VCaP (cell line): ENCODE data around the gene RAPGEF5.

Source experiments
- H3K27ac ChIP-seq: fragments of 450-650 bp; 2 replicates; pipeline ENCODE4 v1.5.1; 2017
- CTCF ChIP-seq: fragments of 450-650 bp; conservative IDR thresholded peaks from 2 replicates; pipeline ENCODE4 v1.5.1; 2017; ENCODE audit warnings: mild to moderate bottlenecking, moderate library complexity

RAPGEF5 gene

DNA sequence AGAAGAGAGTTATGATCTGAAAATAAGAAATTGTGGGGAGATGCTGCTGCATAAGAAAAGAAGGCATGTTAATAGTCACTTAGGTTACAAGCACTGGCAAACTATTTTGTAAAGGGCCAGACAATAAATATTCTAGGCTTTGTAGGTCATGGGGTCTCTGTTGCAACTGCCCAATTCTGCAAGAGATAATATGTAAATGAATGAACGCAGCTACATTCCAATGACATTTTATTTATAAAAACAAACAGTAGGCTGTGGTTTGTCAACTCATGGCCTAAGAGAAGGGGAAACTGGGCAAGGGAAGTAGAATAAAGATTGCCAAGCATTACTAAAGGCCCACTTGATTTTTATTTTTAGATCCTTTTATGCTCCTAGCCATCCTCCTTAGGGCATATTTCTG, 133.1 kb downstream of the RAPGEF5 start:
- TF ChIP-seq CTCF = no peak
- H3K27ac ChIP-seq = no peak overlapping the region

- TF ChIP-seq CTCF = no peak
These were observed 136.0 kb downstream of the RAPGEF5 start for GRCh38 chr7:22220941-22221340.

GRCh38 chr7:22219739-22220493, 137.0 kb downstream of the RAPGEF5 start:
- H3K27ac ChIP-seq = no peak overlapping the region
- TF ChIP-seq CTCF = no peak

More at GRCh38 chr7:22220941-22221340, 136.0 kb downstream of the RAPGEF5 start:
- H3K27ac ChIP-seq = no peak overlapping the region

DNA sequence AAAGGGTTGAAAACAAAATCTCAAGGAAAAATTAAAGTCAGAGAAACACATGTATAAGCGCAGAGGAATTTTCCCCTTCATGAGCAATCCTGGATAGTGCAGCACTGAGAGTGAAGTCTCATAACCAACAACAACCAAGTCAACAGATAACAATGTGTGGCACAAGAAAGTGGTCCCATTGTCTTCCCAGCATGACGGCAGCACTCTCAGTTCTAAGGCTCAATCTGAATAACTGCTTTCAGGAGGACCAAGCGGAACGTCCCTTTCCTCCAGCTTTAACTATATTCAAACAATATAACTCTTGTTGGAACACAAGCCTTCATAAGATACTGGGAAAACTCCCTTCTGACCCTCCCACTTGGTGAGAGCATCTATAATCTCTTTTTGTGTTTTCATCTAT, 137.9 kb downstream of the RAPGEF5 start:
- H3K27ac ChIP-seq = no peak overlapping the region
- no peak for TF ChIP-seq CTCF

- no peak for TF ChIP-seq CTCF
- no peak overlapping the region for H3K27ac ChIP-seq
These were observed 140.0 kb downstream of the RAPGEF5 start for GRCh38 chr7:22216832-22217475.

DNA sequence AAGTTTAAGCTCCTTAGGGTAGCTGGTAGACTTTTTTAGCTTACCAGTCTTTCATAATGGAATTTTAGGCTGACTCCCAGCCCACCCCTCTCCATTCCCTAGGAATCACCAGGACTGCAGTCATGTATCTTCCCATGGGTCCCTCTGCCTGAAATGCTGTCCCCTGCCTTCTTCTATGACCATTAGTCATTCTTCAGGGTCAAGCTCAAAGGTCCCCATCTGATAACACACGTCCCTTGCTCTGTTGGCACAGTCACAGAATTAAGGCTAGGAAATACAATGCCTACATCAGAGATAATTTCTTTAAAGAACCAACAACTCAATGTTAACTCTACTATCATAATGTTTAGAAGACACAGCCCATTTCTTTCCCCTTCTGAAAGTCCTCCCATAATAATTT, 140.6 kb downstream of the RAPGEF5 start:
- TF ChIP-seq CTCF = no peak
- H3K27ac ChIP-seq = no peak overlapping the region

- no peak for TF ChIP-seq CTCF
- no peak overlapping the region for H3K27ac ChIP-seq
These were observed 143.0 kb downstream of the RAPGEF5 start for GRCh38 chr7:22214000-22214399.
